HepG2 (cell line): Measurements from ENCODE around the gene PPP1R18. TPM values are rescaled to one million over a fixed set of nuclear protein-coding genes. Genes with fewer than 3 reads are reported as not detected.

Source experiments
- AKAP8 ChIP-seq: sonication (generic); formaldehyde crosslinking; IDR thresholded peaks from 2 replicates; pipeline ENCODE4 v1.5.1; 2020; ENCODE audit warnings: mild to moderate bottlenecking, missing genetic modification reagents
- FLYWCH1 ChIP-seq: sonication (generic); formaldehyde crosslinking; IDR thresholded peaks from 2 replicates; pipeline ENCODE4 v1.8.1; 2023; ENCODE audit warnings: mild to moderate bottlenecking, missing genetic modification reagents
- GPBP1L1 ChIP-seq: sonication (generic); formaldehyde crosslinking; IDR thresholded peaks from 2 replicates; pipeline ENCODE4 v1.5.0; 2020; ENCODE audit warnings: mild to moderate bottlenecking, missing genetic modification reagents
- HIC2 ChIP-seq: sonication (generic); formaldehyde crosslinking; IDR thresholded peaks from 2 replicates; pipeline ENCODE4 v1.9.0; 2022; ENCODE audit warnings: low read depth, missing genetic modification reagents
- HMGXB3 ChIP-seq: sonication (generic); formaldehyde crosslinking; IDR thresholded peaks from 2 replicates; pipeline ENCODE4 v1.4.0; 2020; ENCODE audit warnings: missing genetic modification reagents, borderline replicate concordance
- IKZF1 ChIP-seq: fragments of 450-650 bp; IDR thresholded peaks from 2 replicates; pipeline ENCODE4 v1.7.1; 2016
- RAD51 ChIP-seq: fragments of 450-650 bp; IDR thresholded peaks from 2 replicates; pipeline ENCODE4 v1.6.1; 2016; ENCODE audit warnings: borderline replicate concordance
- SNAPC4 ChIP-seq: sonication (generic); formaldehyde crosslinking; IDR thresholded peaks from 2 replicates; pipeline ENCODE4 v1.4.0; 2020; ENCODE audit warnings: mild to moderate bottlenecking, missing genetic modification reagents
- ZXDC ChIP-seq: sonication (generic); formaldehyde crosslinking; IDR thresholded peaks from 2 replicates; pipeline ENCODE4 v1.5.0; 2020; ENCODE audit warnings: mild to moderate bottlenecking, missing genetic modification reagents
- polyA plus RNA-seq, 8 experiments: library from polyadenylated mRNA; depleted of rRNA in 3 of 8; stranded (reverse) in 7 of 8; unstranded in 1 of 8; fragments of >200 nt; fragmentation: Illumina TruSeq in 4 of 8; extraction: Trizol in 4 of 8; gene quantifications; 2 replicates each; pipeline versions ENCODE4 v1.2.1 to v1.2.3, GENCODE V29; 2011 to 2016; ENCODE audit warnings: low read depth in 4 of 8, missing spikeins in 1 of 8, mixed read lengths in 1 of 8; ENCODE audit not compliant: insufficient read depth in 1 of 8
- total RNA-seq, 5 experiments: library from RNA; depleted of rRNA; stranded (reverse); fragments of >200 nt; fragmentation: Illumina TruSeq; extraction: Trizol; gene quantifications; 2 replicates each; pipeline ENCODE4 v1.2.3, GENCODE V29; 2016; ENCODE audit warnings: low read depth in 1 of 5

PPP1R18 gene
- total and polyA plus RNA-seq, 2 of the 13 experiments (the other 11 are each of a cell fraction or from before 2014, with no cell fraction given), result 4.9 to 9.2 TPM

- TF ChIP-seq HMGXB3 (CRISPR knock-in tag), result no peak
- no peak for TF ChIP-seq ZXDC (CRISPR knock-in tag)
- TF ChIP-seq IKZF1, result no peak
- TF ChIP-seq AKAP8 (CRISPR knock-in tag), result peak; percentile 99
- TF ChIP-seq SNAPC4 (CRISPR knock-in tag), result 0 out of 2 replicates have a peak, but pooled peaks have one; percentile 3
- no peak for TF ChIP-seq FLYWCH1 (CRISPR knock-in tag)
- TF ChIP-seq HIC2 (CRISPR knock-in tag), result no peak
- TF ChIP-seq GPBP1L1 (CRISPR knock-in tag), result no peak
- TF ChIP-seq RAD51, result peak; percentile 63
These were observed 35.0 kb upstream of the PPP1R18 start (continued) for GRCh38 chr6:30721198-30722024.
